HEK293 (cell line): ENCODE results near the gene ORAI2.
"Not testable (repeated sequence)": the region's sequence is repeated elsewhere in the genome, so short reads cannot be mapped to it uniquely, and the experiment has no call there.

Experiments
- ATF2 ChIP-seq: fragments of 450-650 bp; formaldehyde crosslinking; IDR thresholded peaks from 2 replicates; pipeline ENCODE4 v1.5.1; 2016; ENCODE audit warnings: missing biosample characterization, missing genetic modification characterization, low read depth
- CTCF ChIP-seq: fragments of 450-650 bp; formaldehyde crosslinking; IDR thresholded peaks from 2 replicates; pipeline ENCODE4 v1.5.1; 2016; ENCODE audit warnings: missing biosample characterization, missing genetic modification characterization
- KLF9 ChIP-seq: fragments of 450-650 bp; formaldehyde crosslinking; IDR thresholded peaks from 2 replicates; pipeline ENCODE4 v1.5.1; 2016; ENCODE audit warnings: missing biosample characterization, missing genetic modification characterization, low read depth
- MEIS1 ChIP-seq: sonication (generic); formaldehyde crosslinking; IDR thresholded peaks from 2 replicates; pipeline ENCODE4 v1.8.1; 2022; ENCODE audit warnings: missing genetic modification reagents, mild to moderate bottlenecking, borderline replicate concordance
- ZNF274 ChIP-seq, 2 experiments: fragments of 200-500 bp in 1 of 2; fragments of 450-650 bp in 1 of 2; sonication (Bioruptor generic) in 1 of 2; formaldehyde crosslinking in 1 of 2; IDR thresholded peaks; 2 replicates each; pipeline versions ENCODE4 v1.5.1 to v1.6.1; 2014 to 2016; ENCODE audit warnings: borderline replicate concordance in 1 of 2, inconsistent platforms in 1 of 2, low read length in 1 of 2, missing biosample characterization in 1 of 2, missing genetic modification characterization in 1 of 2
- ZNF362 ChIP-seq: fragments of 450-650 bp; formaldehyde crosslinking; IDR thresholded peaks from 2 replicates; pipeline ENCODE4 v1.5.1; 2016; ENCODE audit warnings: missing biosample characterization, missing genetic modification characterization
- ZNF660 ChIP-seq: fragments of 450-650 bp; IDR thresholded peaks from 2 replicates; pipeline ENCODE4 v1.5.1; 2018; ENCODE audit warnings: missing biosample characterization, mild to moderate bottlenecking, missing genetic modification characterization
- ZNF747 ChIP-seq: fragments of 450-650 bp; formaldehyde crosslinking; IDR thresholded peaks from 2 replicates; pipeline ENCODE4 v1.5.1; 2016; ENCODE audit warnings: missing biosample characterization, missing genetic modification characterization
- ZNF792 ChIP-seq: fragments of 450-650 bp; formaldehyde crosslinking; IDR thresholded peaks from 2 replicates; pipeline ENCODE4 v1.5.1; 2016; ENCODE audit warnings: missing biosample characterization, missing genetic modification characterization
- ZSCAN5A ChIP-seq: fragments of 450-650 bp; formaldehyde crosslinking; IDR thresholded peaks from 2 replicates; pipeline ENCODE4 v1.5.1; 2016; ENCODE audit warnings: missing biosample characterization, missing genetic modification characterization

GRCh38 chr7:102490529-102491075 lies 57.2 kb downstream of the ORAI2 start:
- TF ChIP-seq CTCF; ATF2 (tag by site-specific recombination); KLF9 (tag by site-specific recombination); ZNF362; ZSCAN5A; ZNF747 (tag by site-specific recombination); MEIS1 (CRISPR knock-in tag); ZNF792 (tag by site-specific recombination); ZNF274 (IDR thresholded peaks at IDR 0.05; ENCODE audit: low read length); ZNF274 (tag by site-specific recombination; IDR thresholded peaks at IDR 0.05; ENCODE audit: borderline replicate concordance); ZNF660 (tag by site-specific recombination): not testable (repeated sequence)
